H9 (cell line): ENCODE results near the gene EFNB1. TPM values are rescaled to one million over a fixed set of nuclear protein-coding genes. Genes with fewer than 3 reads are reported as not detected.

Source experiments
- DNase-seq: peaks from one replicate; pipeline ENCODE4 v3.0.0-alpha.2; 2017
- H2AFZ ChIP-seq: one replicate; pipeline ENCODE4 v1.6.1; 2013; ENCODE audit warnings: mild to moderate bottlenecking, low read length, control low read depth, moderate library complexity
- H2AK5ac ChIP-seq: 2 replicates; pipeline ENCODE4 v1.6.1; 2013; ENCODE audit warnings: low read length, control low read depth, mixed read lengths; ENCODE audit not compliant: insufficient read length
- H2BK120ac ChIP-seq: one replicate; pipeline ENCODE4 v1.6.1; 2013; ENCODE audit warnings: low read depth, mild to moderate bottlenecking, low read length, control low read depth, inconsistent platforms; ENCODE audit not compliant: poor library complexity, severe bottlenecking
- H2BK12ac ChIP-seq: 2 replicates; pipeline ENCODE4 v1.6.1; 2013; ENCODE audit warnings: low read length, control low read depth, mixed read lengths, low read depth; ENCODE audit not compliant: insufficient read length
- H2BK15ac ChIP-seq: 2 replicates; pipeline ENCODE4 v1.6.1; 2013; ENCODE audit warnings: low read depth, low read length, control low read depth
- H2BK20ac ChIP-seq: one replicate; pipeline ENCODE4 v1.6.1; 2013; ENCODE audit warnings: low read depth, mild to moderate bottlenecking, low read length, control low read depth, inconsistent platforms; ENCODE audit not compliant: poor library complexity, severe bottlenecking
- H2BK5ac ChIP-seq: 2 replicates; pipeline ENCODE4 v1.6.1; 2013; ENCODE audit warnings: low read length, control low read depth, mixed read lengths; ENCODE audit not compliant: insufficient read length
- H3K14ac ChIP-seq: 2 replicates; pipeline ENCODE4 v1.6.1; 2013; ENCODE audit warnings: low read length, control low read depth; ENCODE audit not compliant: insufficient read depth
- H3K18ac ChIP-seq: 2 replicates; pipeline ENCODE4 v1.6.1; 2013; ENCODE audit warnings: low read depth, mild to moderate bottlenecking, mixed read lengths, low read length, control low read depth; ENCODE audit not compliant: insufficient read length
- H3K23ac ChIP-seq: 2 replicates; pipeline ENCODE4 v1.6.1; 2013; ENCODE audit warnings: low read length, control low read depth, mixed read lengths, low read depth; ENCODE audit not compliant: insufficient read length
- H3K23me2 ChIP-seq: 2 replicates; pipeline ENCODE4 v1.6.1; 2013; ENCODE audit warnings: low read depth, mild to moderate bottlenecking, mixed read lengths, low read length, control low read depth; ENCODE audit not compliant: insufficient read length, poor library complexity, severe bottlenecking
- H3K27ac ChIP-seq: 2 replicates; pipeline ENCODE4 v1.5.1; 2013; ENCODE audit warnings: low read length, control low read depth, mixed read lengths, low read depth; ENCODE audit not compliant: insufficient read length
- H3K27me3 ChIP-seq: 2 replicates; pipeline ENCODE4 v1.6.1; 2013; ENCODE audit warnings: low read length, control low read depth, inconsistent platforms; ENCODE audit not compliant: insufficient read depth
- H3K4ac ChIP-seq: 2 replicates; pipeline ENCODE4 v1.6.1; 2013; ENCODE audit warnings: low read depth, mild to moderate bottlenecking, control low read depth, inconsistent platforms, low read length, moderate library complexity
- H3K4me1 ChIP-seq: 2 replicates; pipeline ENCODE4 v1.6.1; 2013; ENCODE audit warnings: low read length, control low read depth, inconsistent platforms; ENCODE audit not compliant: insufficient read depth
- H3K4me2 ChIP-seq: 2 replicates; pipeline ENCODE4 v1.6.1; 2013; ENCODE audit warnings: low read length, control low read depth, mixed read lengths; ENCODE audit not compliant: insufficient read length, insufficient read depth
- H3K56ac ChIP-seq: 2 replicates; pipeline ENCODE4 v1.6.1; 2013; ENCODE audit warnings: low read depth, mild to moderate bottlenecking, mixed read lengths, low read length, control low read depth; ENCODE audit not compliant: insufficient read length
- H3K79me1 ChIP-seq: 2 replicates; pipeline ENCODE4 v1.6.1; 2013; ENCODE audit warnings: low read depth, mild to moderate bottlenecking, moderate library complexity, low read length, control low read depth, inconsistent platforms; ENCODE audit not compliant: insufficient read depth, poor library complexity, severe bottlenecking
- H3K79me2 ChIP-seq: 2 replicates; pipeline ENCODE4 v1.6.1; 2013; ENCODE audit warnings: low read length, control low read depth, inconsistent platforms; ENCODE audit not compliant: insufficient read depth
- H3K9ac ChIP-seq: 2 replicates; pipeline ENCODE4 v1.6.1; 2013; ENCODE audit warnings: low read length, control low read depth, mixed read lengths; ENCODE audit not compliant: insufficient read length; ENCODE audit errors: extremely low read depth
- H3K9me3 ChIP-seq: one replicate; pipeline ENCODE4 v1.6.1; 2013; ENCODE audit warnings: low read depth, low read length, inconsistent platforms; ENCODE audit not compliant: control insufficient read depth
- H3T11ph ChIP-seq: one replicate; pipeline ENCODE4 v1.6.1; 2013; ENCODE audit warnings: mild to moderate bottlenecking, low read length, control low read depth, inconsistent platforms
- H4K20me1 ChIP-seq: one replicate; pipeline ENCODE4 v1.6.1; 2013; ENCODE audit not compliant: control insufficient read depth, insufficient read length, insufficient read depth
- H4K5ac ChIP-seq: 2 replicates; pipeline ENCODE4 v1.6.1; 2013; ENCODE audit warnings: low read depth, mild to moderate bottlenecking, mixed read lengths, low read length, control low read depth; ENCODE audit not compliant: insufficient read length
- H4K8ac ChIP-seq: replicated peaks from 2 replicates; pipeline ENCODE4 v1.6.1; 2013; ENCODE audit warnings: low read length, control low read depth, mixed read lengths, low read depth; ENCODE audit not compliant: insufficient read length
- H4K91ac ChIP-seq: 2 replicates; pipeline ENCODE4 v1.6.1; 2013; ENCODE audit warnings: low read depth, mild to moderate bottlenecking, moderate library complexity, mixed read lengths, low read length, control low read depth; ENCODE audit not compliant: insufficient read length
- H3K27ac Mint-ChIP-seq, 3 experiments: 2 replicates in 2 of 3; 3 replicates in 1 of 3; pipeline ENCODE4 v1.8.0; 2020 to 2021; ENCODE audit warnings: mixed read lengths in 3 of 3, mild to moderate bottlenecking in 1 of 3, moderate library complexity in 1 of 3
- H3K27me3 Mint-ChIP-seq: 2 replicates; pipeline ENCODE4 v1.8.0; 2021; ENCODE audit warnings: low read depth, mild to moderate bottlenecking, moderate library complexity, mixed read lengths
- H3K36me3 Mint-ChIP-seq, 3 experiments: 2 replicates in 2 of 3; 3 replicates in 1 of 3; pipeline ENCODE4 v1.8.0; 2020 to 2021; ENCODE audit warnings: low read depth in 3 of 3, mixed read lengths in 3 of 3; ENCODE audit not compliant: insufficient read depth in 1 of 3
- H3K4me1 Mint-ChIP-seq, 2 experiments: 2 replicates each; pipeline ENCODE4 v1.8.0; 2020; ENCODE audit warnings: mixed read lengths in 2 of 2
- H3K4me3 Mint-ChIP-seq, 2 experiments: 2 replicates in 1 of 2; 3 replicates in 1 of 2; pipeline ENCODE4 v1.8.0; 2020 to 2021; ENCODE audit warnings: mild to moderate bottlenecking in 2 of 2, mixed read lengths in 2 of 2, moderate library complexity in 1 of 2
- H3K9me3 Mint-ChIP-seq, 2 experiments: 2 replicates in 1 of 2; 3 replicates in 1 of 2; pipeline ENCODE4 v1.8.0; 2020; ENCODE audit warnings: mild to moderate bottlenecking in 2 of 2, mixed read lengths in 2 of 2, moderate library complexity in 1 of 2
- CTCF ChIP-seq: fragments of 200-600 bp; sonication (generic); conservative IDR thresholded peaks from 3 replicates; pipeline ENCODE4 v1.8.0; 2021; ENCODE audit warnings: antibody characterized with exemption, mild to moderate bottlenecking
- WGBS: extraction: QIAGEN DNeasy Blood & Tissue Kit; methylation state at CpG from one replicate; pipeline ENCODE4 v1.1.7; 2013; ENCODE audit warnings: missing lambda C conversion rate, low lambda C conversion rate, mixed read lengths; ENCODE audit not compliant: insufficient read length; ENCODE audit errors: extremely low coverage; 5-methylcytosine and 5-hydroxymethylcytosine counted together
- total RNA-seq: library from RNA; stranded (reverse); gene quantifications from 2 replicates; pipeline ENCODE4 v1.2.1, GENCODE V29; 2021

Gene EFNB1
- total RNA-seq, 1 experiment from 2014 or later, result 3.1 TPM

- Mint-ChIP-seq H3K27ac (no peak overlapping the region), H3K4me3 (no peak overlapping the region)
Measured at GRCh38 chrX:68826113-68826980, 2.5 kb upstream of the EFNB1 start.

More at GRCh38 chrX:68826113-68826980, 2.5 kb upstream of the EFNB1 start:
- H3K4me1 ChIP-seq, result 0 out of 2 replicates have a peak, but pooled peaks cover 2% of the 10 kb centered on the region
- TF ChIP-seq CTCF, result no peak
- H2BK20ac ChIP-seq, result no peak overlapping the region
- H4K91ac ChIP-seq, result no peak overlapping the region
- H3T11ph ChIP-seq, result no peak overlapping the region
- no peak overlapping the region for H2AFZ ChIP-seq
- Mint-ChIP-seq H3K9me3 (peaks cover 60 to 83% of the 10 kb centered on the region in 2 experiments), H3K36me3 (peaks cover 0 to 5% (median under 1%) of the 10 kb centered on the region in 3 experiments; a peak in 3 of 7 replicates), H3K27me3 (peaks cover 90% of the 10 kb centered on the region), H3K4me1 (peaks cover 6 to 17% of the 10 kb centered on the region in 2 experiments)
- H3K79me2 ChIP-seq, result no peaks in the 10 kb centered on the region
- H4K8ac ChIP-seq, result no peak overlapping the region
- H2BK12ac ChIP-seq, result no peak overlapping the region
- no peak overlapping the region for H3K9ac ChIP-seq
- H3K23me2 ChIP-seq, result peaks cover 7% of the 10 kb centered on the region
- no peak overlapping the region for H2BK120ac ChIP-seq
- H3K27me3 ChIP-seq, result peaks cover 47% of the 10 kb centered on the region
- no peak overlapping the region for H3K27ac ChIP-seq
- peak; percentile 15 for DNase-seq
- no peaks in the 10 kb centered on the region for H4K20me1 ChIP-seq
- H3K14ac ChIP-seq, result no peak overlapping the region
- WGBS, result no CpG with 5 or more reads among the region's 10 CpGs
- no peak overlapping the region for H3K4me2 ChIP-seq
- H3K56ac ChIP-seq, result no peak overlapping the region
- no peak overlapping the region for H2AK5ac ChIP-seq
- no peak overlapping the region for H3K18ac ChIP-seq
- no peak overlapping the region for H3K23ac ChIP-seq
- no peak overlapping the region for H2BK15ac ChIP-seq
- H3K4ac ChIP-seq, result no peak overlapping the region
- no peak overlapping the region for H2BK5ac ChIP-seq
- H4K5ac ChIP-seq, result no peak overlapping the region
- H3K79me1 ChIP-seq, result no peaks in the 10 kb centered on the region
- no peaks in the 10 kb centered on the region for H3K9me3 ChIP-seq
